Pons (tissue), 1 donor: ENCODE data around the gene TMPRSS12.
"Not testable (repeated sequence)": the region's sequence is repeated elsewhere in the genome, so short reads cannot be mapped to it uniquely, and the experiment has no call there.

Experiments
- DNase-seq: peaks from one replicate; pipeline ENCODE4 v3.0.0-alpha.2; 2016; ENCODE audit warnings: low spot score

TMPRSS12 gene

DNA sequence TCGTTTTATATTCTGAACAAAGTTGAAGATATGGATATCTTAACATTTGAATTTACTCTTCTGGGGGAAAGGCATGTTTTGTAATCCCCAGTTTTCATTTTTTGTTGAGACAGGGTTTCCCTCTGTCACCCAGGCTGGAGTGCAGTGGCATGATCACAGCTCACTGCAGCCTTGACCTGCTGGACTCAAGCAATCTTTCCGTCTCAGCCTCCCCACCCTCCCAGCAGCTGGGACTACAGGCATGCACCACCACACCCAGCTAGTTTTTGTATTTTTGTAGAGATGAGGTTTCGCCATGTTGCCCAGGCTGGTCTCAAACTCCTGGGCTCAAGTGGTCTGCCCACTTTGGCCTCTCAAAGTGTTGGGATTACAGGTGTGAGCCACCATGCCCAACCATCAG lies 84.2 kb downstream of the TMPRSS12 start:
- DNase-seq, result not testable (repeated sequence)

DNA sequence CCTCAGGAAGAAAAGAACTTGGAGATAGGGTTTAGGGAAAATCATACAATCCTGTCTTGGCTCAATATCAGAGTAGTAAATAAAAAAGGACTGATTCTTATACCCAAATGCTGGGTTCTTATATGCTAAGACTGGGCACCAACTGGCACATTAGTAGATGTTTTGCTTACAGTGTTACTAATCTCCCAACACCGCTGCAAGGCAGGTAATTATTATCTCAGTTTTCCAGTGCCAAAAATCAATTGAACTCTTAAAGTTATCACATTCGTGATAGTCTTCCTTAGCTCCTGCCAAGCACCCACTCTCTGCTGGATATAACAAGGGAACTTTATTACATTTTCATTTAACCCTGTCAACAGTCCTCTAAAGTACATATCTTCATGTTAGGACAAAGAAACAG lies 84.6 kb downstream of the TMPRSS12 start:
- no peak for DNase-seq

DNA sequence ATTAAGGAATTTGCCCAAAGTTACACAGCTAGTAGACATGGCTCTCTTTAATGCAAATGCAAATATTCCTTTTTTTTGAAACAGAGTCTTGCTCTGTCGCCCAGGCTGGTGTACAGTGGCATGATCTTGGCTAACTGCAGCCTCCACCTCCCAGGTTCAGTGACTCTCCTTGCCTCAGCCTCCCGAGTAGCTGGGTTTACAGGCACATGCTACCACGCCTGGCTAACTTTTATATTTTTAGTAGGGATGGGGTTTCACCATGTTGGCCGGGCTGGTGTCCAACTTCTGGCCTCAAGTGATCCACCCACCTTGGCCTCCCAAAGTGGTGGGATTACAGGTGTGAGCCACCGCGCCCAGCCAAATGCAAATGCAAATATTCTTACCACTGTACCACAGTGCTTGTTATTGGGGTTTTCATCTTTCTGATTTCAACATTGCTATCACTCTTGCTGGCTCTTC lies 85.1 kb downstream of the TMPRSS12 start:
- DNase-seq, result no peak

DNA sequence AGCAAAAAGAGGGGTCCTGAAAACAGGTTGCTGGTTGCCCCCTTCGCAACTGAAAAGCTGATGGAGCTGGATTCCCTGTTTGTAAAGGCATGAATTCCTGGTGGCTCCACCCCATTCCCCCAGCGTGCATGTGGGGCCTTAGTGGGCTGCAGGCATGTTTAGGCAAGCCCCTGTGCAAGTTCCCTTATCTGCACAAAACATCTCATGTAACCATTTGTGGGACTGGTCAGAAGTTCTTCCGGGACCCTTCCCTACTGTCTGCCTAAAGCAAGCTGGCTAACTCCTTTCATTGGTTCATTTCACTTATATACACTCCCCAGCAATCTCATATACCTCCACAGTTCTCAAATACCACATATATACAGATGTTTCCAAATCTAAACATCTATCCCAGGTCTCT lies 85.7 kb downstream of the TMPRSS12 start:
- no peak for DNase-seq

DNA sequence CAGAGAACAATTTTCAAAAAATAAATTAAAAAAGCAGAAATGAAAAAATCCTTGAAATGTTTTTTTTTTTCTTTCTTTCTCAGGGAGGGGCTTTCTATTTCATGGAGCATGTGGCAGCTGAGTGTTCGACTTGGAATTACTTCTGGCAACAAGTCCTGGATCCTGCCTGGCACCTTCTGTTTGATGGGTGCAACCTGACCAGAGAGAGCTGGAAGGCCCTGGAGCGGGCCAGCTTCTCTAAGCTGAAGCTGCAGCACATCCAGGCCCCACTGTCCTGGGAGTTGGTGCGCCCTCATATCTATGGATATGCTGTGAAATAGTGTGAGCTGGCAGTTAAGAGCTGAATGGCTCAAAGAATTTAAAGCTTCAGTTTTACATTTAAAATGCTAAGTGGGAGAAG lies 87.1 kb downstream of the TMPRSS12 start:
- no peak for DNase-seq

DNA sequence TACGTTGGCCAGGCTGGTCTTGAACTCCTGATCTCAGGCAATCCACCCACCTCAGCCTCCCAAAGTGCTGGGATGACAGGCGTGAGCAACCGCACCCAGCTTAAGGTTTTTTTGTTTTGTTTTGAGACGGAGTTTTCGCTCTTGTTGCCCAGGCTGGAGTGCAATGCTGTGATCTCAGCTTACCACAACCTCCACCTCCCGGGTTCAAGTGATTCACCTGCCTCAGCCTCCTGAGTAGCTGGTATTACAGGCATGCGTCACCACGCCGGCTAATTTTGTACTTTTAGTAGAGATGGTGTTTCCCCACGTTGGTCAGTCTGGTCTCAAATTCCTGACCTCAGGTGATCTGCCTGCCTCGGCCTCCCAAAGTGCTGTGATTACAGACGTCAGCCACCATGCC lies 87.8 kb downstream of the TMPRSS12 start:
- not testable (repeated sequence) for DNase-seq

DNA sequence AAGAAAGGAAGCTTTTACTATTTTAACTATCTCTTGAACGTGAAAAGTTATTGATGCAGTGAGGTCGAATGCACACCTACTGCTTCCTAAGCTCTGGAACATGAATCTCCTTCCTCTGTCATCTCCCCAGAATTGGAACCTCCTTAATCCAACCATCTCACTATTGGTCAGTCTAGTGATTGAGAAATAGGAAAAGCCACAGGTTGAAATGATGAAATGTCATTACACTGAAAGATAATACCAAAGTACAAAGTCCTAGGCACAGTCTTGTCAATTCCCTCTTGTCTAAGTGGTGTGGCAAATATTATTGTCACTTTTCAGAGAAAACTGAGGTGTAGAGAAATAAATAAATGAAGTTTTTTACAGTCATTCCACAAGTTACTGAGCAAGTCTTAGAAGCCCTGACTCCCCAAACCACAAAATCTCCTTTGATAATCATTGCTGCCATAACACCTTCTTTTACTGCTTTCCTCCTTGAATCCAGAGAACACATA lies 90.1 kb downstream of the TMPRSS12 start:
- no peak for DNase-seq

DNA sequence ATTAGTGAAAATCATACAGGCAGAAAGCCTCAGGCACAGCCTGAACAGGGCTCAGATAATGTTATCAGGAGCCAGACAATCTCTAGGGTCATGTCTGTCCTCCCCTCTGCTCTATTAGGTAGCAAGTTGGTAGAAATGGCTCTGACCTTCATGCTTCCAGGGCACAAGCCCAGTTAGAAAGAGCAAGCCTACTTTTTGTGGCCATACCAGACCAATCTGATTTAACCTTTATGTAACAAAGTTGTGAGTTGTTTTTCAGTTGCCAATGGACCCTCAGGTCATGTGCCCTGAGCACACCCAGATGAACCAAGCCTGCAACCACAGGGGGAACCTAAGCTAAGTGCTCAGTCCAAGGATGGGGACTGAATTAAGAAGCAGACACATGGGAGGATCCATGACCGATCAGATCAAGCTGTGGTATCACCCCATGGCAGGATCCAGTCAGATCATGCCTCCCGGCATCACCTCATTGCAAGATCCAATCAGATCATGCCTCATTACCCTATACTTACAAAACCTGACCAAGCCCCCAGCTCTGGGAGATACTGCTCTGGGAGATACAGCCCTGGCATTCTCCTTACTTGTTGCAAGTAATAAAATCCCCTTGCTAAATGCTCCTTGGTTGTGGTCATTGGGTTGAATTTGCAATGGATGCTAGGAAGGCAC lies 90.9 kb downstream of the TMPRSS12 start:
- DNase-seq, result no peak

DNA sequence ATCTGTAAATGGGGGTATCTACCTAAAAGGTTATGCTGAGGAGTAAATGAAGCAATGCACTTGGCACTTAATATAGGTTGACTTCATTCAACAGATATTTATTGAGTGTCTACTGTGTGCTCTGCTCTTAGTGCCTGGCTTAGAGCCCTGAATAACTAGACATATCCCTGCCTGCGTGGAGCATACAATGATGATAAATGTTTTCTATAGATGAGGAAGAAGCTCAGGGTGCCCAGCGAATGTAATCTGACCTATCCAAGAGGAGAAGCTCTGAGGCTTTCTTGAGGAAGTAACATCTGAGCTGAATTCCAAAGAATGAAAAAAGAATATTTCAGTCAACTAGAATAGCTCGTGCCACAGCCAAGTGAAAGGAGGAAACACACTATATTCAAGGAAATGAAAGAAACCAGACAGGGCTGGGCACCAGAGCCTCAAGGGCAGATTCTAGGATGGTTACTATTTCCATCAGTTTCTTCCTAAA lies 91.7 kb downstream of the TMPRSS12 start:
- peak; percentile 67 for DNase-seq

DNA sequence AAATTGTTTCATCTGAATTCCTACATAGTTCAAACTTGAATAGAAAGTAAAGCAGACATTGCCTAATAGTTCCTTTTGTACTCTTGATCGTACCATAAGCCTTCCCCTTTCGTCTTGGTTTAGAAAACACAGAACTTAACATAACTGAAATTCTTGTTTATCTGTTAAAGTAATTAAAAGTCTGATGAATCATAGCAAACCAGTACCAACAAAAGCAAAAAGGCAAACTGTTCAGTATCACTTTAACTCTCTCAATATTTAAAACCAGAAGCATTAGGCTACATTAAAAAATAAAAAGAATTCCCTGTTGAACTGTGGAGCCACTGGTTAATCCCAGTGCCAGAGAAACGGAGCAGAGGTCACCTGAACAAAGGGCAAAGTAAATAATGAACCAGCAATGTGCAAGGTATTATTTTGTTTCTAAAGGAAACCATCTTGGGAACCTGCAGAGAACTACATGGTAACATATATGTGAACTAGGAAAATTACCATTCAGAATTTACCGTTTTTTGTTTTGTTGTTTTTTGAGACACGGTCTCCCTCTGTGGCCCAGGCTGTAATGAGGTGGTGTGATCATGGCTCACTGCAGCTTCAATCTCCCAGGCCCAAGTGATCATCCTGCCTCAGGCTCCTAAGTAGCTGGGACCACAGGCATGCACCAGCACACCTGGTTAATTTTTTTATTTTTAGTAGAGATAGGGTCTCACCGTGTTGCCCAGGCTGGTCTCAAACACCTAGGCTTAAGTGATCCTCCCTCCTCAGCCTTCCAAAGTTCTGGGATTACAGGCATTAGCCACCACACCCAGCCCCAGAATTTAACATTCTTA lies 92.5 kb downstream of the TMPRSS12 start:
- no peak for DNase-seq

DNA sequence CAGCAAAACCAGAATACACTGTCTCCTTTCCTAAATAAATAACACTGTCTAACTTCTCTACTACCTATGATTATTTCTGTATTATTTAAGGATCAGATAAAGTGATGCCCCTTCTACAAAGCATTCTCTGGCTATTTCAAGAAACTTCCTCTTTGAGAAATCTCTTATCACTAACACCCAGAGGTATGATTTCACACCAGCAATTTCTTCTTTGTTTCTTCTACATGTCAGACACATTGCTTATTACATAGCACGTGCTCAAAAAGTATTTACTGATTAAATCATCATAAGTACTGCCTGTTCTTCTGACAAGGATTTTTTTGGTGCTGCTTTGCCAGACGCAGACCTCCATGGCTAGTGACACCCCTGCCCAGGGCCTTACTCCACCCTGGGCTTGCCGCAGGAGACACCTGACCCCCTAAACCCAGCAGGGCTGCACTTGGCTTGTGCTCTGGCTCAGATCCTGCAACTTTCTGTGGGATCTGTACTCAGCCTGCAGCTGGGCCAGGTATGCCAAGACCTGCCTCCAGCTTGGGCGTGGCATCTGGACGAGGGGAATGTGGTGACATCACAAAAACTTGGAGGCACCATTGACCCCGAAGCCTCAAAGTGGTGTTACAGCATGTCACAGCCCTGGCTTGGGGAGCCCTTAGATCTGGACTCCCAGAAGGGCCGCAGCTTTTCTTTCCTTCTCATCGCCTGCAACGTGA lies 94.2 kb downstream of the TMPRSS12 start:
- DNase-seq, result no peak
